Stimulated activated naive CD4-positive, alpha-beta T cell treated with Interleukin-2 at 50 U/mL for 16 hours (primary cell): ENCODE results near the gene MMD.
"Not testable (repeated sequence)": the region's sequence is repeated elsewhere in the genome, so short reads cannot be mapped to it uniquely, and the experiment has no call there.

Experiments
- DNase-seq: peaks from one replicate; lab custom pipeline; 2025; lab: John Stamatoyannopoulos, UW

MMD gene

GRCh38 chr17:55420067-55420775 lies 1.4 kb downstream of the MMD start:
- peak; percentile 15 for DNase-seq

DNA sequence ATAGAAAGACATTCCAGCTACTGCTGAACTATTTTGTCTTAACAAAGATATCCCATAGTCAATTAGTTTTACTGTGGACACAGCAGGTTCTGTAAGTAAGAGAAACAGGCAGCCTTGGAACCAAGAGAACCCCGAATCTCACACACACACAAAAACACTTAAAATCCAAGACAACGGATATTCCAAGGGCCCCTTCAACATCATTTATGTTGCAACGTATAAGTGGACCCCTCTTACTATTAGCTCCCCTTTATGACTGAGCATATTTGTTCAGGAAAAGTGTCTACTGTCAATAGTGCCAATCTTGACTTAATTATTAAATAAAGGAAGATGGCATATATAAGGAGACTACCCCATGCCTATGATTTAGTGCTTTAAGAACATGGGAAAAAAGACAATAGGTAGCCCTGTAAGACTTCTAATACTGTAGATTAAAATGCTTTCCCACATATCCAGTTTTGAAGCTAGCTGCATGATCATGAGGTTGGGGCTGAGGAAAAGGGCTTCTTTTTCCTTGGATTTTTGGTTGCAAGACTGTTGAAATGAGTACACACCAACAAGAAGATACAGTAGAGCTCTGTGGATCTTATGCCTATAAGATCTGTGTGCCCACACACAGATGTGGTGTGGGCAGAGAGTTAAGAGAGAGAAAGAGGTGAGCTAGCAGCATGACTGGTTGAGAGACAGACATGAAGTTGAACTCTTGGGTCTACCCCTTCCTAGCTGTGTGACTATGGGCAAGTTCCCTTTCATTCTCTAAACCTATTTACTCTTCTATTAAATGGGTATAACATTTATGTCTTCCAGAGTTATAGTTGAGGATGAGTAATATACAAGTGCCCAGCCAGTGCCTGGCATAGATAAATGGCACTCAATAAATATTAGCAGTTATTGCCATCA lies 3.0 kb downstream of the MMD start:
- no peak for DNase-seq

GRCh38 chr17:55417411-55418268 lies 4.0 kb downstream of the MMD start:
- no peak for DNase-seq

DNA sequence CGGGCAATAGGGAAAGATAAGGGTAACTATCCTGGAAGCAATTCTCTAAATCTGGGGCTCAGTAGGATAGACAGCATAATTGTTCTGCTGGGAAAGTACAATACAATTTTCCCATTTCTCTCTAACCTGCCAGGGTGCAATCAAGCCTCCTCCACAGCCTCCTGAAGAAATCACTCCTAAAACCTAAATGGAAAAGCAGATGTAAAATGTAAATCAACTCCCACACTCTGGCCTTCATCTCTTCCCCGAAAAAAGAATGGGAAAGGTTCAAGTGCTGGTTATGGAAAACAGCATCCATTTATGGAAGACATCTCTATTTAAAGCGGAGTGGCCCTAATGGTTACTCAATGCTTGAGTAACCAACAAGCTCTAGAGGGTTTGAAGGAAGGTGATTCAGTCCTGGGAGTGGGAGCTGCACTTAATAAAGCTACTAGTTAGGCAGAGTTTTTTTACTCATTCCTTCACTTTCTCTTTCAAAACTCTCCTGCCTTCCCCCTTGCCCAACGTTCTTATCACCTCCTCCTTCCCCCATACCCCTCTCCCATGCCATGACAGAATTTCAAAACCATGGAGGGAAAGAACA lies 5.1 kb downstream of the MMD start:
- no peak for DNase-seq

DNA sequence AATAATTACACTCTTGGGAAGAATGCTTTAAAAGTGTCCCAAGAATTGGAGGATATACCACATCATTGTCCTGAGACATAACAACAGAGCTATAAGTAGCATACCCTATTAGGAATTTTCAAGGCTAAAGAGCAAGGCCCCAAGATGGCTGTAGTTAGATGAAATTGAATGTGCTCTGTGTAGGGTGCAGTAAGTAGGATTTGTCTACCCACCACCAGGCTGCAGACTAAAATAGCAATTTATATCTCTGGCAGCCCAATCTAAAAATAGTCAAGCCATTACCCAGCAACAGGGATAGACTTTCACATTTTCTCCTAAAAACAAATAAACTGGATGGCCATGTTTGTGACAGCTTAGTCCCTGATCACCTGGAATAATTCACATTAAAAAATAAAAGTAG lies 5.6 kb downstream of the MMD start:
- DNase-seq: no peak

DNA sequence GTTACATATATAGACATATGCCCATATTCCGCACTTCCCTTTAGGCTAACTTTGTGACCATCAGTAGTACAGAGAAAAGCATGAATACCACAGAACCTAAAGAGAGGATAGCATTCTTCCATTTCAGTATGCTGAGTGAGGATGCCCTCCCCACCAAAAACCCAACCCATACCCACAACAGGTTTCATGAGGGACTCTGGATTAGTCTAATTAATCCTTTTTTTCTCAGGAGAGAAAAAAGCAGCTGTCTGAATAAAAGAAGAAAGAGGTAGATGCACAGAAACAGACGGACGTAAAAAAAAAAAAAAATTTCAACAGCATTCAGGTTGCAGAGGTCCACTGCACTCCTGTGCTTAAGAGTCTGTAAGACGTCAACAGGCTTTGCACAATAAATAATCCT lies 6.7 kb downstream of the MMD start:
- DNase-seq: no peak

DNA sequence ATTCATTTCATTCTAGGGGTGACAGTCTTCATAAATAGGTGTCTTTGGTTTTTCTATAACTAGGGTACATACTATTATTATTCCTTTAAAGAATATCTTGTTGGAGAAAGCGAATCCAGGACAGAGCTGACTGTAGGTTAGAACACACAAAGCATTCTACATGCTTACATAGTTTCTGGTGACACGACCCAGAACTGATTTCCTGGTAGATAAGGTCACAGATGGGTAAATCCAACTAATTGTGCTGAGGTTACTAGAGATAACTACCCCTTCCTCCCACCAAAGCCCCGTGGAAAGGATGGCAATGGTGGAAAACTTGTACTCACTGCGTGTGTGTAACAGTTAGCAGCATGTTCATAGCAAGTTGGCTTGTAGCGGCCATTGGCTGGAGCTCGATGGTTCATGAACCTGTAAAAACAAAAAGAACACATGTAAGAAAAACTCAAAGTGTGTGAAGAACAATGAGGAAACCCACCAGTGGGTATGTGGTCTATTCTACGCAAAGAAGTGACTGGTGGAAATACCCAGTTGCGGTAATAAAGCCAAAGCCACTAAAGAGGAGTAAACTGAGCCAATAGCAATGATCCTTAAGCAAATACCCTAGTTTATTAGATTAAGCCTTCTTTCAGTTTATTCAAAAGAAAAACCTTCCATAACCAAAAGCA lies 7.7 kb downstream of the MMD start:
- DNase-seq: no peak

DNA sequence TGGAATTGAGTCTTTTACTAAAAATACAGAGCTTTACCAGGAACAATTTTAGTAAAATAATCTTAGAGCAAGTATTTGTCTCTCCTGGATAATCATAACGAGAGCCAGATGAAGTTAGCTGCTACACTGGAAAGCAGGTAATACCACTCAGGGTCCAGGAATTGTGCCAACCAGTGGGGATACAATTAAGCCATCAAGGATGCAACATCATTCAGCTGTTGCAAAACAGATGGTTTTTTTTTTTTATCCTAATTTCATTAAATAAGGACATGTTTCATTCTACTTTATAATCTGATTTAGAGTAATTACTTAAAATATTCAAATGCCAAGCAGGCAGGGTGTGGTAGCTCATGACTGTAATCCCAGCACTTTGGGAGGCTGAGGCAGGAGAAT lies 10.2 kb downstream of the MMD start:
- DNase-seq: no peak

- DNase-seq: no peak
These were observed 10.7 kb downstream of the MMD start for GRCh38 chr17:55410722-55411462.

GRCh38 chr17:55409030-55409800 lies 12.4 kb downstream of the MMD start:
- no peak for DNase-seq

- DNase-seq: no peak
These were observed 13.7 kb downstream of the MMD start for GRCh38 chr17:55407641-55408566.

DNA sequence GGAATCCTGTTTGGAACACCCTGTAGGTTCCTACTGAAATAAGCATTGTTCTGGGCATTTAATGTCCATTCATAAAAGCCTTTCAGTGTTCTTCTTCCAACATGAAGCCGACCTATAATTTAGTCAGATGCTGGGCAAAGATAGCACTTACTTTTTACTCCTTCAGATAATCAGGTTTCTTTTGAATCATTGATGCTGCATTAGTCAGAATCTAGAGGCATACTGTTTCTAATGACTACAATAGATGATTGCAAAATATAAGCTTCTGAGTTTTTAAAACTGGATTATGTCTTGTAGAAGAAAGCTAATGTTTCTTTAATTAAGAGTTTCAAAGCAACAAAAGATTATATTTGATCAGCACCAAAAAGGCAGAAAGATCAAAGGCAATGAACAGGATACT lies 16.0 kb downstream of the MMD start:
- DNase-seq: no peak

DNA sequence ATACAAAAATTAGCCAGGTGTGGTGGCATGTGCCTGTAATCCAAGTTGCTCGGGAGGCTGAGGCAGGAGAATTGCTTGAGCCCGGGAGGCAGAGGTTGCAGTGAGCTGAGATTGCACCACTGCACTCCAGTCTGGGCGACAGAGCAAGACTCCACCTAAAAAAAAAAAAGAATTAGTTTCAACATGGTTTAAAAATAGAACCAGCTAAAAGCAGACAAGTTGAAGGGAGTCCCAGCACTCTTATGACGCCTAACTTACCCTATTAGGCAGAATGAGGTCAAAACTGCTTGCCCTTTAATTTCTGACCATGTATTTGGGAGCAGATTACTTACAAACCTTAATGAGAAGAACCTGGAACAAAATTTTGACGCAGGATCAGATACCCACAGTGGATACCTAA lies 17.4 kb downstream of the MMD start:
- DNase-seq: not testable (repeated sequence)

DNA sequence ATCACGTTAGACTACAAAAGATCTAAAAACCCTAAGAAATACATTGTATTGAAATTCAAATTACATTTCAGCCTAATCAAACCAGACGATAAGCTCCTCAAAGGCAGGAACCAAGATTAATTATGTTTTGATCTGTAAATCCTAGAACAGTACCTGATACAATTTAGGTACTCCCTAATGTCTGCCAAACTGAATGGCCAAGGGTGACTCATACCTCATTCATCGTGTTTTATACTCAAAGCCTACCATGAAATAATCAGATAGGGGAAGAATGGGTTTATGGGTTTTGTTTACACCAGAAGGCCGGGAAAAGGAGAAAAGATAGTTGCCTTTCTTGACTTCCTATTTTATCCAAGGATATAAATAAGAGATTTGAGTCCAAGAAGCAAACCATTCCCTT lies 19.3 kb downstream of the MMD start:
- DNase-seq: no peak

DNA sequence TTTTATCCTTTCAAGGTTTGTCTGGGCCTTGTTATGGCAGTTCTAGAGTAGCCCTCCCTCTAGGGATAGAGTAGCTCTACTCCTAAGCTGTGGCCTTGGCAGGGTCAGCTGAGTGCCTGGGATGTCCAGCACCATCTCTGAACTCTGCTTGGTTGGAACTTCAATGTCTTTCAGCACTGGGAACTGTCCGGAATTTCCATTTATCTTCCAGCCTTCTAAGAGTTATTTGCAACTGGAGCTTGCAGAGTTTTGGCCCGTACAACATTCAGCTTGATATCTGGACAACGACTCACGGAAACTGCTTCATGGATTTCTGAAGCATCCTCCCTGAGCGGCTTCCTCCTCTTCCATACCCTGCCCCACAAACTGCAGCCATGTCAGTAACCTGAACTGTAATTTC lies 22.9 kb downstream of the MMD start:
- DNase-seq: no peak

GRCh38 chr17:55395803-55396505 lies 25.7 kb downstream of the MMD start:
- DNase-seq: no peak

- no peak for DNase-seq
These were observed 27.1 kb downstream of the MMD start for GRCh38 chr17:55394357-55395021.
